ENCODE data around the gene ARG2. TPM values are rescaled to one million over a fixed set of nuclear protein-coding genes. Genes with fewer than 3 reads are reported as not detected.
A peak's percentile ranks its signal among the peaks of the same experiment; 100 is the strongest.

ARG2 gene
- total RNA-seq, 1 experiment from 2014 or later: 1.1 TPM

GRCh38 chr14:67650151-67650550, 30.4 kb downstream of the ARG2 start:
- CTCF ChIA-PET: no interaction called here

GRCh38 chr14:67650694-67651093, 31.0 kb downstream of the ARG2 start:
- Histone ChIP-seq H4K20me1 (ENCODE audit: low read length) (no peaks in the 10 kb centered on the region), H3K36me3 (ENCODE audit: low read depth, low read length) (peaks cover 60% of the 10 kb centered on the region)
- POLR2A ChIA-PET (ENCODE audit: unreplicated experiment): no interaction called here

More at GRCh38 chr14:67650151-67650550, 30.4 kb downstream of the ARG2 start:
- Histone ChIP-seq H3K9me2 (replicated peaks; ENCODE audit: low read length) (no peaks in the 10 kb centered on the region), H3K27ac (ENCODE audit: low read length) (no peak overlapping the region), H3K36me3 (ENCODE audit: low read depth, low read length) (peaks cover 55% of the 10 kb centered on the region), H3K79me2 (ENCODE audit: low read length) (no peaks in the 10 kb centered on the region), H2AFZ (ENCODE audit: low read length) (no peak overlapping the region), H3K4me2 (ENCODE audit: low read length) (no peak overlapping the region), H3K9ac (ENCODE audit: low read length) (no peak overlapping the region), H3K4me3 (ENCODE audit: low read length) (no peak overlapping the region), H3K27me3 (ENCODE audit: low read length) (no peaks in the 10 kb centered on the region), H4K20me1 (ENCODE audit: low read length) (no peaks in the 10 kb centered on the region), H3K4me1 (ENCODE audit: insufficient read depth, low read length) (no peaks in the 10 kb centered on the region), H3F3A (ENCODE audit: low read length, unreplicated experiment) (no peaks in the 10 kb centered on the region), H3K9me3 (ENCODE audit: low read length) (no peaks in the 10 kb centered on the region)
- TF ChIP-seq EZH2phosphoT487 (IDR thresholded peaks at IDR 0.05; ENCODE audit: borderline replicate concordance, low read length): no peak
- TF ChIP-seq CTCF (conservative IDR thresholded peaks at IDR 0.05; ENCODE audit: low read depth, low read length): no peak
- no peak for TF ChIP-seq EZH2 (IDR thresholded peaks at IDR 0.05; ENCODE audit: low read length, unreplicated experiment)
- ATAC-seq (no peak), DNase-seq (no peak)
- BruUV-seq (replicated peaks): no TSS peak
- POLR2A ChIA-PET (ENCODE audit: unreplicated experiment): no interaction called here
- intact Hi-C loops (cut with micrococcal nuclease): no loop called here

More at GRCh38 chr14:67650694-67651093, 31.0 kb downstream of the ARG2 start:
- Histone ChIP-seq H3K4me1 (ENCODE audit: insufficient read depth, low read length) (no peaks in the 10 kb centered on the region), H3K27ac (ENCODE audit: low read length) (no peak overlapping the region), H3K9ac (ENCODE audit: low read length) (no peak overlapping the region), H3K9me3 (ENCODE audit: low read length) (no peaks in the 10 kb centered on the region), H3K9me2 (replicated peaks; ENCODE audit: low read length) (no peaks in the 10 kb centered on the region), H2AFZ (ENCODE audit: low read length) (no peak overlapping the region), H3K27me3 (ENCODE audit: low read length) (no peaks in the 10 kb centered on the region), H3K4me3 (ENCODE audit: low read length) (no peak overlapping the region), H3F3A (ENCODE audit: low read length, unreplicated experiment) (no peaks in the 10 kb centered on the region), H3K79me2 (ENCODE audit: low read length) (no peaks in the 10 kb centered on the region), H3K4me2 (ENCODE audit: low read length) (no peak overlapping the region)
- DNase-seq (no peak), ATAC-seq (no peak)
- CTCF ChIA-PET: no interaction called here
- BruUV-seq (replicated peaks): TSS peak; percentile 11
- TF ChIP-seq CTCF (conservative IDR thresholded peaks at IDR 0.05; ENCODE audit: low read depth, low read length): no peak
- no peak for TF ChIP-seq EZH2phosphoT487 (IDR thresholded peaks at IDR 0.05; ENCODE audit: borderline replicate concordance, low read length)
- no peak for TF ChIP-seq EZH2 (IDR thresholded peaks at IDR 0.05; ENCODE audit: low read length, unreplicated experiment)
- intact Hi-C loops (cut with micrococcal nuclease): no loop called here
